Tibial nerve (tissue), 4 donors: ENCODE results near the gene HUNK. TPM values are rescaled to one million over a fixed set of nuclear protein-coding genes. Genes with fewer than 3 reads are reported as not detected.

Experiments
- DNase-seq, 2 donors: peaks; one replicate each; pipeline ENCODE4 v3.0.0-alpha.2; 2019; ENCODE audit warnings: low spot score in 2 of 2
- H3K27ac ChIP-seq, 4 donors: fragments of 200-600 bp; sonication (generic) in 3 of 4; one replicate each; pipeline ENCODE4 v1.5.1; 2017 to 2019; ENCODE audit warnings: mild to moderate bottlenecking in 1 of 4
- H3K27me3 ChIP-seq, 2 donors: fragments of 200-600 bp; sonication (generic) in 1 of 2; one replicate each; pipeline versions ENCODE4 v1.5.1 to v1.6.0; 2017 to 2019
- H3K36me3 ChIP-seq, 3 donors: fragments of 200-600 bp; sonication (generic); one replicate each; pipeline ENCODE4 v1.5.1; 2018 to 2019
- H3K4me1 ChIP-seq, 4 donors: fragments of 200-600 bp; sonication (generic) in 3 of 4; one replicate each; pipeline ENCODE4 v1.5.1; 2017 to 2019
- H3K4me3 ChIP-seq, 4 donors: fragments of 200-600 bp; sonication (generic) in 3 of 4; one replicate each; pipeline ENCODE4 v1.5.1; 2017 to 2019; ENCODE audit warnings: mild to moderate bottlenecking in 1 of 4, moderate library complexity in 1 of 4
- H3K9me3 ChIP-seq, 4 donors: fragments of 200-600 bp; sonication (generic) in 3 of 4; one replicate each; pipeline ENCODE4 v1.5.1; 2017 to 2019
- EP300 ChIP-seq, 2 donors: sonication (generic); formaldehyde crosslinking; IDR thresholded peaks; one replicate each; pipeline ENCODE4 v1.6.1; 2017; ENCODE audit warnings: antibody characterized with exemption in 2 of 2, mild to moderate bottlenecking in 1 of 2
- POLR2A ChIP-seq, 2 donors: fragments of 450-650 bp; IDR thresholded peaks; one replicate each; pipeline ENCODE4 v1.6.1; 2017; ENCODE audit warnings: antibody characterized with exemption in 2 of 2, mild to moderate bottlenecking in 2 of 2, moderate library complexity in 2 of 2
- WGBS, 2 donors: methylation state at CpG; one replicate each; pipeline ENCODE4 v1.1.5; 2018; 5-methylcytosine and 5-hydroxymethylcytosine counted together
- total RNA-seq, 4 donors: library from RNA; depleted of rRNA; stranded (reverse); fragments of >200 nt; gene quantifications; one replicate each; pipeline ENCODE4 v1.1.0, GENCODE V29; 2016
- TF ChIP-seq, protein P1 (sequence below), 5 experiments: fragments of 200-600 bp in 3 of 5; fragments of 450-650 bp in 2 of 5; sonication (generic) in 3 of 5; IDR thresholded peaks; one replicate each; pipeline ENCODE4 v1.5.1; 2016 to 2019; ENCODE audit warnings: antibody characterized with exemption in 5 of 5, mild to moderate bottlenecking in 3 of 5, moderate library complexity in 2 of 5

The HUNK gene
- total RNA-seq, 4 donors from 2014 or later, result 0.20 to 0.30 (median 0.21) TPM; not detected in 1

DNA sequence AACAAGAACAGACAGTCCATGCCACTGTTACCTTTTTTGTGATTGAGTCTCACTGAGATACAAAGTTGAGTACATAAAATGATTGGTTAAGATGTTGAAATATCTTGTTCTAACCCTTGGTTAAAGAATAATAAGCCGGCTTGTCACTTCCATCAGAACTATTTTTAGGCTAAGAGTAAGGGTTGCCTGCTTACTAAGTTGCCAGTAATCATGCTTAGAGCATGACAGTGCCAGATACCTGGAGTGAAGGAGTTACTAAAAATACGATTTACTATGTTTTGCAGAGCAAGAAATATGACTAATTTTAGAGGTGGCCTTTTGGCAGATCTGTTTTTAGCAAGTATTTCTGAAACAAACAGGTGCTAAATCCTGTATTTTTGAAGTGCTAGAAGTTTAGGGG is 6.0 kb downstream of the HUNK start:
- DNase-seq, result no peak
- Histone ChIP-seq H3K36me3 (no peaks in the 10 kb centered on the region), H3K4me1 (peaks cover 0 to 10% (median 3%) of the 10 kb centered on the region in 4 donors), H3K27ac (no peak overlapping the region), H3K27me3 (peaks cover 0 to 13% of the 10 kb centered on the region in 2 donors), H3K4me3 (no peak overlapping the region), H3K9me3 (no peaks in the 10 kb centered on the region)
- TF ChIP-seq, protein P1, sequence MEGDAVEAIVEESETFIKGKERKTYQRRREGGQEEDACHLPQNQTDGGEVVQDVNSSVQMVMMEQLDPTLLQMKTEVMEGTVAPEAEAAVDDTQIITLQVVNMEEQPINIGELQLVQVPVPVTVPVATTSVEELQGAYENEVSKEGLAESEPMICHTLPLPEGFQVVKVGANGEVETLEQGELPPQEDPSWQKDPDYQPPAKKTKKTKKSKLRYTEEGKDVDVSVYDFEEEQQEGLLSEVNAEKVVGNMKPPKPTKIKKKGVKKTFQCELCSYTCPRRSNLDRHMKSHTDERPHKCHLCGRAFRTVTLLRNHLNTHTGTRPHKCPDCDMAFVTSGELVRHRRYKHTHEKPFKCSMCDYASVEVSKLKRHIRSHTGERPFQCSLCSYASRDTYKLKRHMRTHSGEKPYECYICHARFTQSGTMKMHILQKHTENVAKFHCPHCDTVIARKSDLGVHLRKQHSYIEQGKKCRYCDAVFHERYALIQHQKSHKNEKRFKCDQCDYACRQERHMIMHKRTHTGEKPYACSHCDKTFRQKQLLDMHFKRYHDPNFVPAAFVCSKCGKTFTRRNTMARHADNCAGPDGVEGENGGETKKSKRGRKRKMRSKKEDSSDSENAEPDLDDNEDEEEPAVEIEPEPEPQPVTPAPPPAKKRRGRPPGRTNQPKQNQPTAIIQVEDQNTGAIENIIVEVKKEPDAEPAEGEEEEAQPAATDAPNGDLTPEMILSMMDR (IDR thresholded peaks at IDR 0.05), result no peak
- TF ChIP-seq EP300 (IDR thresholded peaks at IDR 0.05), result no peak
- no peak for TF ChIP-seq POLR2A (IDR thresholded peaks at IDR 0.05)
- 87 to 94% methylated on average over 2 of the region's 2 CpGs for WGBS, 2 donors

DNA sequence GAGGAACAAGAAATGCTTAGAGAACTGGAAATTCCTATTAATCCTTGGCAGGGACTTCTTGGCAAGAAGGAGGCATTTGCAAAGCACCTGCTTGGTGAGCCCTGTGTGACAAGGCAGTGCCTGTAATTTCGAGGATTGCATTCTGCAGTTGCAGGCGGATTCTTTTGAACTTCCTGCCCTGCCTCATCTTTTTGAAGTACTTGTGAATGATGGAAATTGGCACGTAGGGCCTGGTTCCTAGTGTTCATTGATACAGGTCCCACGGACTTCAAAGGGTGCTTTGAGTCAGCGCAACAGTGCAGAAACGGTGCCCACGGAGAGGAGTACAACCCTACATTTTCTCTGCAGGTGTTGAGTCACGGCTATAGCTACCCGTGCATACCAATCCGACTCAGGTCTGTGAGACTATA is 6.4 kb downstream of the HUNK start:
- WGBS, 2 donors, result 76 to 77% methylated on average over 10 of the region's 10 CpGs
- Histone ChIP-seq H3K4me3 (no peak overlapping the region), H3K27ac (no peak overlapping the region), H3K27me3 (peaks cover 0 to 12% of the 10 kb centered on the region in 2 donors), H3K4me1 (peaks cover 0 to 5% (median under 1%) of the 10 kb centered on the region in 4 donors), H3K9me3 (no peaks in the 10 kb centered on the region), H3K36me3 (no peaks in the 10 kb centered on the region)
- DNase-seq, result no peak
- TF ChIP-seq, protein P1 (IDR thresholded peaks at IDR 0.05), result no peak
- TF ChIP-seq POLR2A (IDR thresholded peaks at IDR 0.05) (no peak), EP300 (IDR thresholded peaks at IDR 0.05) (no peak)

DNA sequence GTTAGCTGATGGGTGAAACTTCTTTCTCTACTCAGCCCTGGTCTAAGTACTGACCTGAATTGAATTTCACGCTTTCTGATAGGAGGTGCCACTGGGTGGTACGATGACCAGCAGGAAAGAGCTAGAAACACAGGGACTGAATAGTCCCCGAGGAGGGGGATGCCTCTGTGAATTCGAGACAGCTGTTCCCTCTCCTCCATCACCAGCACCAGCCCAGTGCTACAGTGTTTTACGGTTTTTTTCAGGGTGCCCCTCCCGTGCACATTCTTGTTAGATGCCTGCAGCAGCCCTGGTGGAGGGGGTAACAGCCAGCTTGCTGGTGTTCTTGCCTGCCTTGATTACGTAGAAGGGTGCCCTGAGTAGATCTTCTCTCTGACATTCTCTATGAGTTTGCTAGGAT is 7.1 kb downstream of the HUNK start:
- no peaks in the 10 kb centered on the region for H3K4me1 ChIP-seq
- no peak for TF ChIP-seq POLR2A (IDR thresholded peaks at IDR 0.05)
- TF ChIP-seq EP300 (IDR thresholded peaks at IDR 0.05), result no peak
- TF ChIP-seq, protein P1 (IDR thresholded peaks at IDR 0.05), result no peak
- peaks cover 0 to 6% of the 10 kb centered on the region in 2 donors for H3K27me3 ChIP-seq
- H3K27ac ChIP-seq, result no peak overlapping the region
- WGBS, 2 donors, result 54 to 66% methylated on average over 7 of the region's 7 CpGs
- no peak overlapping the region for H3K4me3 ChIP-seq
- no peaks in the 10 kb centered on the region for H3K36me3 ChIP-seq
- no peak for DNase-seq
- H3K9me3 ChIP-seq, result no peaks in the 10 kb centered on the region

DNA sequence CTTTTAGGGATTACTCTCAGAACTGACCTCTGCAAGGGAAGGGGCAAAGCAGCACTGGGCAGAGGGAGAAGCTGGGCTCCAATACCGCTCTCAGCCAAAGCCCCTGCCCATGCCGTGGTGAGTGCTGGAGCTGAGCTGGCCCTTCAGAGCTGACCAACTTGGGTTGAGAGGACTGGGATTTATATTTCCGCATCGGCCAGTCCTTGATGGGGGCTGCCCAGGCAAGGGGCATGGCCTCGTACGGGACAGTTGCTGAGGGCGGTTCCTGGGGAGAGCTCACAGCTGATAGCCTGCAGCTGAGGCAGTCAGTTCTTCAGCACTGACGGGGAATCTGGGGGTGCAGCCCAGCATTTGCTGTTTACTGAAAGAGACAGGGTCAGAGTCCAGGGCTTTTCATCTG is 8.0 kb downstream of the HUNK start:
- Histone ChIP-seq H3K27ac (no peak overlapping the region), H3K27me3 (no peaks in the 10 kb centered on the region), H3K4me3 (no peak overlapping the region), H3K4me1 (no peaks in the 10 kb centered on the region), H3K36me3 (no peaks in the 10 kb centered on the region), H3K9me3 (no peaks in the 10 kb centered on the region)
- TF ChIP-seq, protein P1 (IDR thresholded peaks at IDR 0.05), result no peak
- 91 to 93% methylated on average over 6 to 8 of the region's 8 CpGs for WGBS, 2 donors
- no peak for DNase-seq

DNA sequence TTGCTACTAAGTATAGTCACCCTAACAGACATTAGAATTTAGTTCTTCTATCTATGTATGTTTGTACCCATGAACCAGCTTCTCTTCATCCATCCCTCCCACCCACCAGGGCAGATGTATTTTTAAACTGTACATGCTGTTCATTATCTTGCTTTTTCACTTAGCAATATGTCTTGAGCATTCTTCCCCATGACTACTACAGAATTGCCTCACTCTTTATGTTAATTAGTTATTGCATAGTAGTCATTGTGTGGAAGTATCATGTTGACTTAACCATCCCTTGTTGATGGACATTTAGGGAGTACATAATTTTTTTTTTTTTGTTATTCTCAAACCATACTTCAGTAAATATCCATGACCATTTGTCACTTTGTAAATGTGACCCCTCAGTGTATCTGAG is 9.9 kb downstream of the HUNK start:
- H3K27me3 ChIP-seq, result no peaks in the 10 kb centered on the region
- DNase-seq, result no peak
- H3K36me3 ChIP-seq, result no peaks in the 10 kb centered on the region
- H3K4me1 ChIP-seq, result no peaks in the 10 kb centered on the region
- H3K27ac ChIP-seq, result no peak overlapping the region
- H3K4me3 ChIP-seq, result no peak overlapping the region
- TF ChIP-seq, protein P1 (IDR thresholded peaks at IDR 0.05), result no peak
- TF ChIP-seq EP300 (IDR thresholded peaks at IDR 0.05) (no peak), POLR2A (IDR thresholded peaks at IDR 0.05) (no peak)
- no peaks in the 10 kb centered on the region for H3K9me3 ChIP-seq
